Esophagus muscularis mucosa (tissue), 4 donors: ENCODE data around the gene CMPK1.

Experiments used
- EP300 ChIP-seq: sonication (generic); formaldehyde crosslinking; IDR thresholded peaks from one replicate; pipeline ENCODE4 v1.6.1; 2017; ENCODE audit warnings: antibody characterized with exemption
- POLR2A ChIP-seq: fragments of 450-650 bp; IDR thresholded peaks from one replicate; pipeline ENCODE4 v1.6.1; 2017; ENCODE audit warnings: antibody characterized with exemption, moderate library complexity, mild to moderate bottlenecking, low read depth
- POLR2AphosphoS5 ChIP-seq, 2 donors: sonication (generic); formaldehyde crosslinking; IDR thresholded peaks; one replicate each; pipeline ENCODE4 v1.6.1; 2017; ENCODE audit warnings: antibody characterized with exemption in 2 of 2
- TF ChIP-seq, protein P1 (sequence below), 3 experiments: fragments of 200-600 bp in 2 of 3; fragments of 450-650 bp in 1 of 3; sonication (generic) in 2 of 3; IDR thresholded peaks; one replicate each; pipeline ENCODE4 v1.5.1; 2017 to 2019; ENCODE audit warnings: antibody characterized with exemption in 3 of 3, mild to moderate bottlenecking in 2 of 3, moderate library complexity in 1 of 3

DNA sequence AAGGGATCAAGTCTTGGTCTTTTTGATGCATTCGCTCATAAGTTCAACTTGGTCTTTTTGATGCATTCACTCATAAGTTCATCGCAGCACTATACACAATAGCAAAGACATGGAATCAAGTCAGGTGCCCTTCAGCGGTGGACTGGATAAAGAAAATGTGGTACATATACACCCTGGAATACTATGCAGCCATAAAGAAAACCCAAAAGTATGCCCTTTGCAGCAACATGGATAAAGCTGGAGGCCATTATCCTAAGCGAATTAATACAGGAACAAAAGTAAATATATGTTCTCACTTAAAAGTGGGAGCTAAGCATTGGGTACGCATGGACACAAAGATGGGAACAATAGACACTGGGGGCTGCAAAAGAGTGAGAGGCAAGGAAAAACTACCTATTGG lies 52.7 kb downstream of the CMPK1 start:
- TF ChIP-seq, protein P1, sequence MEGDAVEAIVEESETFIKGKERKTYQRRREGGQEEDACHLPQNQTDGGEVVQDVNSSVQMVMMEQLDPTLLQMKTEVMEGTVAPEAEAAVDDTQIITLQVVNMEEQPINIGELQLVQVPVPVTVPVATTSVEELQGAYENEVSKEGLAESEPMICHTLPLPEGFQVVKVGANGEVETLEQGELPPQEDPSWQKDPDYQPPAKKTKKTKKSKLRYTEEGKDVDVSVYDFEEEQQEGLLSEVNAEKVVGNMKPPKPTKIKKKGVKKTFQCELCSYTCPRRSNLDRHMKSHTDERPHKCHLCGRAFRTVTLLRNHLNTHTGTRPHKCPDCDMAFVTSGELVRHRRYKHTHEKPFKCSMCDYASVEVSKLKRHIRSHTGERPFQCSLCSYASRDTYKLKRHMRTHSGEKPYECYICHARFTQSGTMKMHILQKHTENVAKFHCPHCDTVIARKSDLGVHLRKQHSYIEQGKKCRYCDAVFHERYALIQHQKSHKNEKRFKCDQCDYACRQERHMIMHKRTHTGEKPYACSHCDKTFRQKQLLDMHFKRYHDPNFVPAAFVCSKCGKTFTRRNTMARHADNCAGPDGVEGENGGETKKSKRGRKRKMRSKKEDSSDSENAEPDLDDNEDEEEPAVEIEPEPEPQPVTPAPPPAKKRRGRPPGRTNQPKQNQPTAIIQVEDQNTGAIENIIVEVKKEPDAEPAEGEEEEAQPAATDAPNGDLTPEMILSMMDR (IDR thresholded peaks at IDR 0.05), result no peak
- no peak for TF ChIP-seq POLR2A
- TF ChIP-seq POLR2AphosphoS5 (IDR thresholded peaks at IDR 0.05), result no peak
- TF ChIP-seq EP300, result no peak
